Measurements from ENCODE around the gene CSF1R. TPM values are rescaled to one million over a fixed set of nuclear protein-coding genes. Genes with fewer than 3 reads are reported as not detected.
A peak's percentile ranks its signal among the peaks of the same experiment; 100 is the strongest.
"Not testable (repeated sequence)": the region's sequence is repeated elsewhere in the genome, so short reads cannot be mapped to it uniquely, and the experiment has no call there.

Gene CSF1R
- total and polyA plus RNA-seq, 2 donors from 2014 or later = 7.5 to 55.8 TPM

- Histone ChIP-seq H3K9me3 (ENCODE audit: control insufficient read depth in 2 of 3, insufficient read depth in 1 of 3, low read length in 3 of 3) (no peaks in the 10 kb centered on the region), H3K9ac (ENCODE audit: low read length in 3 of 3) (no peak overlapping the region), H3K4me3 (ENCODE audit: low read length in 3 of 3) (no peak overlapping the region), H3K27me3 (ENCODE audit: control insufficient read depth, insufficient read depth, low read length) (no peaks in the 10 kb centered on the region), H3K27ac (ENCODE audit: low read depth in 2 of 2, low read length in 2 of 2) (no peak overlapping the region), H3K36me3 (ENCODE audit: control insufficient read depth in 2 of 3, insufficient read depth in 3 of 3, low read length in 3 of 3) (peaks cover 18 to 74% (median 58%) of the 10 kb centered on the region in 3 donors), H3K4me1 (ENCODE audit: control insufficient read depth in 2 of 3, insufficient read depth in 2 of 3, low read depth in 1 of 3, low read length in 3 of 3) (no peaks in the 10 kb centered on the region)
- TF ChIP-seq, protein P1, sequence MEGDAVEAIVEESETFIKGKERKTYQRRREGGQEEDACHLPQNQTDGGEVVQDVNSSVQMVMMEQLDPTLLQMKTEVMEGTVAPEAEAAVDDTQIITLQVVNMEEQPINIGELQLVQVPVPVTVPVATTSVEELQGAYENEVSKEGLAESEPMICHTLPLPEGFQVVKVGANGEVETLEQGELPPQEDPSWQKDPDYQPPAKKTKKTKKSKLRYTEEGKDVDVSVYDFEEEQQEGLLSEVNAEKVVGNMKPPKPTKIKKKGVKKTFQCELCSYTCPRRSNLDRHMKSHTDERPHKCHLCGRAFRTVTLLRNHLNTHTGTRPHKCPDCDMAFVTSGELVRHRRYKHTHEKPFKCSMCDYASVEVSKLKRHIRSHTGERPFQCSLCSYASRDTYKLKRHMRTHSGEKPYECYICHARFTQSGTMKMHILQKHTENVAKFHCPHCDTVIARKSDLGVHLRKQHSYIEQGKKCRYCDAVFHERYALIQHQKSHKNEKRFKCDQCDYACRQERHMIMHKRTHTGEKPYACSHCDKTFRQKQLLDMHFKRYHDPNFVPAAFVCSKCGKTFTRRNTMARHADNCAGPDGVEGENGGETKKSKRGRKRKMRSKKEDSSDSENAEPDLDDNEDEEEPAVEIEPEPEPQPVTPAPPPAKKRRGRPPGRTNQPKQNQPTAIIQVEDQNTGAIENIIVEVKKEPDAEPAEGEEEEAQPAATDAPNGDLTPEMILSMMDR (IDR thresholded peaks at IDR 0.05; ENCODE audit: borderline replicate concordance, extremely low read depth, insufficient read depth) = no peak
- FAIRE-seq (no peak), DNase-seq (no peak)
- intact Hi-C loops (cut with DNase I) = no loop called here
Observed at GRCh38 chr5:150033334-150033733, 53.0 kb downstream of the CSF1R start.

GRCh38 chr5:150028047-150028446, 58.3 kb downstream of the CSF1R start:
- FAIRE-seq; H3K4me3 ChIP-seq (ENCODE audit: low read length in 3 of 3); intact Hi-C loops (cut with DNase I); H3K9ac ChIP-seq (ENCODE audit: low read length in 3 of 3); H3K27ac ChIP-seq (ENCODE audit: low read depth in 2 of 2, low read length in 2 of 2); DNase-seq; H3K27me3 ChIP-seq (ENCODE audit: control insufficient read depth, insufficient read depth, low read length); H3K4me1 ChIP-seq (ENCODE audit: control insufficient read depth in 2 of 3, insufficient read depth in 2 of 3, low read depth in 1 of 3, low read length in 3 of 3); H3K9me3 ChIP-seq (ENCODE audit: control insufficient read depth in 2 of 3, insufficient read depth in 1 of 3, low read length in 3 of 3): not testable (repeated sequence)
- peaks cover 14 to 72% (median 37%) of the 10 kb centered on the region in 3 donors for H3K36me3 ChIP-seq (ENCODE audit: control insufficient read depth in 2 of 3, insufficient read depth in 3 of 3, low read length in 3 of 3)

- FAIRE-seq = no peak
- Histone ChIP-seq H3K36me3 (ENCODE audit: control insufficient read depth in 2 of 3, insufficient read depth in 3 of 3, low read length in 3 of 3) (peaks cover 10 to 60% (median 27%) of the 10 kb centered on the region in 3 donors), H3K27ac (ENCODE audit: low read depth in 2 of 2, low read length in 2 of 2) (no peak overlapping the region), H3K9me3 (ENCODE audit: control insufficient read depth in 2 of 3, insufficient read depth in 1 of 3, low read length in 3 of 3) (no peaks in the 10 kb centered on the region), H3K27me3 (ENCODE audit: control insufficient read depth, insufficient read depth, low read length) (no peaks in the 10 kb centered on the region), H3K4me1 (ENCODE audit: control insufficient read depth in 2 of 3, insufficient read depth in 2 of 3, low read depth in 1 of 3, low read length in 3 of 3) (no peaks in the 10 kb centered on the region), H3K9ac (ENCODE audit: low read length in 3 of 3) (no peak overlapping the region), H3K4me3 (ENCODE audit: low read length in 3 of 3) (no peak overlapping the region)
- intact Hi-C loops (cut with DNase I) = no loop called here
- DNase-seq = no peak
- TF ChIP-seq, protein P1 (IDR thresholded peaks at IDR 0.05; ENCODE audit: borderline replicate concordance, extremely low read depth, insufficient read depth) = no peak
Observed at GRCh38 chr5:150026682-150027172, 59.6 kb downstream of the CSF1R start.

DNA sequence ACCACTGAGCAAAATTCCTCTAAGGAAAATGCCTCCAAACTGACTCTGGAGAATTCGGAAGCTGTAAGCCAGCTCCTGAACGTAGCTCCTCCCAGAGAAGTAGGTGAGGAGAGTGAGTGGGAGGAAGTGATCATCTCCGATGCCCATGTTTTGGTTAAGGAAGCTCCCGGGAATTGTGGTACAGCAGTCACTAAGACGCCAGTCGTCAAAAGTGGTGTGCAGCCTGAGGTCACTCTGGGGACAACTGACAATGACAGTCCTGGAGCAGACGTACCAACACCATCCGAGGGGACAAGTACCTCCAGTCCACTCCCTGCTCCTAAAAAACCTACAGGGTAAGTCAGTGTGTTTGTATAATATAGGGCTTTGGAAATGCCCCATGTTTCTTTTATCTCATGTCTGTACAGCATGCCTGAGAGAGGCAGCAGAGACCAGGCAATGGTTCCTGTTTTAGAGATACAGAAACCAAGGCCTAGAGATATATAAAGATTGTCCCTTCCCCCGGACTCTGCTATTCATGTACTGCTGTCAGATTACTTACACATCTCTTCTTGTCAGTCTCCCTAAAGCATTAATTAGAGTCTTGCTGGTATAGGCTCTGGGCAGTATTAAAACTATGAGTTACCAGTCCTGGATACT, 61.9 kb downstream of the CSF1R start:
- H3K27ac ChIP-seq (ENCODE audit: low read depth in 2 of 2, low read length in 2 of 2) = no peak overlapping the region
- H3K4me3 ChIP-seq (ENCODE audit: low read length in 3 of 3) = no peak overlapping the region
- H3K27me3 ChIP-seq (ENCODE audit: control insufficient read depth, insufficient read depth, low read length) = no peaks in the 10 kb centered on the region
- H3K36me3 ChIP-seq (ENCODE audit: control insufficient read depth in 2 of 3, insufficient read depth in 3 of 3, low read length in 3 of 3) = peaks cover 0 to 41% (median 22%) of the 10 kb centered on the region in 3 donors
- H3K9me3 ChIP-seq (ENCODE audit: control insufficient read depth in 2 of 3, insufficient read depth in 1 of 3, low read length in 3 of 3) = no peaks in the 10 kb centered on the region
- intact Hi-C loops (cut with DNase I) = no loop called here
- H3K9ac ChIP-seq (ENCODE audit: low read length in 3 of 3) = no peak overlapping the region
- DNase-seq (peak in 2 of 5 donors; percentile 13 to 29), FAIRE-seq (no peak)
- TF ChIP-seq, protein P1 (IDR thresholded peaks at IDR 0.05; ENCODE audit: borderline replicate concordance, extremely low read depth, insufficient read depth) = peak; percentile 4
- no peaks in the 10 kb centered on the region for H3K4me1 ChIP-seq (ENCODE audit: control insufficient read depth in 2 of 3, insufficient read depth in 2 of 3, low read depth in 1 of 3, low read length in 3 of 3)

Measured in kidney (tissue), 14 donors.